HEK293 (cell line): ENCODE data around the gene KRT73.

Experiments used
- CTCF ChIA-PET: fragments of 350-600 bp; formaldehyde crosslinking; extraction: SDS; loops from one replicate; lab custom pipeline; 2021; ENCODE audit warnings: antibody characterized with exemption; lab: Yijun Ruan, JAX
- POLR2A ChIA-PET: fragments of 300-600 bp; formaldehyde crosslinking; extraction: SDS; loops from one replicate; lab custom pipeline; 2020; ENCODE audit warnings: antibody characterized with exemption, inconsistent platforms; lab: Yijun Ruan, JAX
- H3K27ac ChIP-seq: fragments of 200-500 bp; sonication (Bioruptor generic); 2 replicates; pipeline ENCODE4 v1.5.1; 2014; ENCODE audit warnings: low read depth, low read length, control low read depth, inconsistent platforms; ENCODE audit errors: extremely low read depth
- H3K36me3 ChIP-seq, 2 experiments: fragments of 200-500 bp in 1 of 2; sonication (Bioruptor generic) in 1 of 2; 1 replicate in 1 of 2; 2 replicates in 1 of 2; pipeline ENCODE4 v1.5.1; 2014 to 2017; ENCODE audit warnings: inconsistent platforms in 2 of 2, low read length in 2 of 2; ENCODE audit not compliant: control insufficient read depth in 2 of 2, insufficient read depth in 1 of 2
- H3K4me1 ChIP-seq: fragments of 200-500 bp; sonication (Bioruptor generic); 2 replicates; pipeline ENCODE4 v1.5.1; 2014; ENCODE audit warnings: mild to moderate bottlenecking, low read length, inconsistent platforms; ENCODE audit not compliant: control insufficient read depth, insufficient read depth
- H3K4me3 ChIP-seq: 2 replicates; pipeline ENCODE4 v1.5.1; 2011; ENCODE audit warnings: low read depth, mild to moderate bottlenecking, control low read depth, low read length, moderate library complexity
- H3K9me3 ChIP-seq: fragments of 200-500 bp; sonication (Bioruptor generic); 2 replicates; pipeline ENCODE4 v1.5.1; 2014; ENCODE audit warnings: low read depth, low read length, inconsistent platforms; ENCODE audit not compliant: control insufficient read depth, insufficient read depth
- PATZ1 ChIP-seq: fragments of 450-650 bp; formaldehyde crosslinking; IDR thresholded peaks from 2 replicates; pipeline ENCODE4 v1.5.1; 2016; ENCODE audit warnings: missing biosample characterization, missing genetic modification characterization
- RBAK ChIP-seq: fragments of 450-650 bp; formaldehyde crosslinking; IDR thresholded peaks from 2 replicates; pipeline ENCODE4 v1.5.1; 2016; ENCODE audit warnings: missing biosample characterization, missing genetic modification characterization
- SCRT2 ChIP-seq: fragments of 450-650 bp; formaldehyde crosslinking; IDR thresholded peaks from 2 replicates; pipeline ENCODE4 v1.5.1; 2016; ENCODE audit warnings: missing biosample characterization, missing genetic modification characterization
- ZBTB1 ChIP-seq: fragments of 450-650 bp; formaldehyde crosslinking; IDR thresholded peaks from 2 replicates; pipeline ENCODE4 v1.5.1; 2016; ENCODE audit warnings: missing biosample characterization, missing genetic modification characterization
- ZBTB20 ChIP-seq: fragments of 450-650 bp; formaldehyde crosslinking; IDR thresholded peaks from 2 replicates; pipeline ENCODE4 v1.5.1; 2016; ENCODE audit warnings: missing biosample characterization, missing genetic modification characterization
- ZBTB6 ChIP-seq: fragments of 450-650 bp; formaldehyde crosslinking; IDR thresholded peaks from 2 replicates; pipeline ENCODE4 v1.5.1; 2017; ENCODE audit warnings: missing biosample characterization, missing genetic modification characterization
- ZNF132 ChIP-seq: fragments of 450-650 bp; formaldehyde crosslinking; IDR thresholded peaks from 2 replicates; pipeline ENCODE4 v1.5.1; 2017; ENCODE audit warnings: missing biosample characterization, missing genetic modification characterization, borderline replicate concordance
- ZNF174 ChIP-seq: fragments of 450-650 bp; formaldehyde crosslinking; IDR thresholded peaks from 2 replicates; pipeline ENCODE4 v1.5.0; 2017; ENCODE audit warnings: missing biosample characterization, mild to moderate bottlenecking, missing genetic modification characterization
- ZNF366 ChIP-seq: fragments of 450-650 bp; formaldehyde crosslinking; conservative IDR thresholded peaks from 2 replicates; pipeline ENCODE4 v1.5.1; 2016; ENCODE audit warnings: missing biosample characterization, missing genetic modification characterization
- ZNF423 ChIP-seq: fragments of 450-650 bp; formaldehyde crosslinking; IDR thresholded peaks from 2 replicates; pipeline ENCODE4 v1.5.1; 2016; ENCODE audit warnings: missing biosample characterization, missing genetic modification characterization
- ZNF558 ChIP-seq: fragments of 450-650 bp; formaldehyde crosslinking; IDR thresholded peaks from 2 replicates; pipeline ENCODE4 v1.5.1; 2016; ENCODE audit warnings: missing biosample characterization, missing genetic modification characterization
- ZNF560 ChIP-seq: fragments of 450-650 bp; formaldehyde crosslinking; IDR thresholded peaks from 2 replicates; pipeline ENCODE4 v1.5.1; 2017; ENCODE audit warnings: missing biosample characterization, missing genetic modification characterization, borderline replicate concordance
- ZNF561 ChIP-seq: fragments of 450-650 bp; IDR thresholded peaks from 2 replicates; pipeline ENCODE4 v1.5.1; 2018; ENCODE audit warnings: missing biosample characterization, missing genetic modification characterization, borderline replicate concordance
- ZNF596 ChIP-seq: fragments of 450-650 bp; IDR thresholded peaks from 2 replicates; pipeline ENCODE4 v1.5.0; 2018; ENCODE audit warnings: missing biosample characterization, mild to moderate bottlenecking, missing genetic modification characterization, moderate library complexity
- ZNF645 ChIP-seq: fragments of 450-650 bp; formaldehyde crosslinking; IDR thresholded peaks from 2 replicates; pipeline ENCODE4; 2016; ENCODE audit warnings: missing biosample characterization, missing genetic modification characterization
- TF ChIP-seq, protein P1 (sequence below): fragments of 450-650 bp; formaldehyde crosslinking; IDR thresholded peaks from 2 replicates; pipeline ENCODE4 v1.5.1; 2016; ENCODE audit warnings: missing biosample characterization, missing genetic modification characterization, borderline replicate concordance
- TF ChIP-seq, protein P2 (sequence below): fragments of 450-650 bp; formaldehyde crosslinking; IDR thresholded peaks from 2 replicates; pipeline ENCODE4 v1.5.1; 2016; ENCODE audit warnings: missing biosample characterization, missing genetic modification characterization
- TF ChIP-seq, protein P3 (sequence below): fragments of 450-650 bp; formaldehyde crosslinking; IDR thresholded peaks from 2 replicates; pipeline ENCODE4 v1.5.0; 2017; ENCODE audit warnings: missing biosample characterization, missing genetic modification characterization, borderline replicate concordance

Gene KRT73

DNA sequence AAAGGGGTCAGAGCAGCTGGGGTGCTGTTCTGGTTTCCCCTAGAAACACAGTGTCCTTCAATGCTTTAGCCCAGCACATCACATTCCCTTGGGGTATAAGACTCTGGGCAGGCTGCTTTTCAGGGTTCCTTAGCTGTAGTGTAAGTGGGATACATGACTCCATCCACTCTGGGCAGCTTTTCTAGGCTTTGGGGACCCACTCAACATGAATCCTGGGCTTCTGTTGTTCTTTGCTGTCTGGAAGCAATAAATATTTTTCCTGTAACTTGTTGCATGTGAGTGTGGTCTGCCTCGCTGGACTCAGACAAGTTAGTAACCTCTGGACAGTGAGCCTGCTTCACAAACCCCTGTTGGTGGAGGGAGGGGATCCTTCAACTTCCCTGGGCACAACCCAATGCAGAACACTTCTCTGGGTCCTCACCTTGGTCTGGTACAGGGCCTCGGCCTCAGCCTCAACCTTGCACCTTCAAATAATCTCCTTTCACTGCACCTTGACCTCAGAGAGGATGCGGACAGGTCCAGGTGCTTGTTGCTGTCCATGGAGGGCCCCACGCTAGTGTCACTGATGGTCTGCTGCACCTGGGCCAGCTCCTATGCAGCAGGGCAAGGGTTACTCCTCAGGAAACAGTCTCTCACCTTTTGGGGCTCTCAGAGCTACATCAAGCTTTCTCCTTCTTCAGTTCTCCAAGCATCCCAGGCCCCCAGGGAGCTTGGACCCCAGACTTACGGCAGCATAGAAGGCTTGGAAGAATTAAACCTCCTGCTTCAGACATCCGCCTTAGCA, 13.5 kb upstream of the KRT73 start (continued):
- TF ChIP-seq, protein P1, sequence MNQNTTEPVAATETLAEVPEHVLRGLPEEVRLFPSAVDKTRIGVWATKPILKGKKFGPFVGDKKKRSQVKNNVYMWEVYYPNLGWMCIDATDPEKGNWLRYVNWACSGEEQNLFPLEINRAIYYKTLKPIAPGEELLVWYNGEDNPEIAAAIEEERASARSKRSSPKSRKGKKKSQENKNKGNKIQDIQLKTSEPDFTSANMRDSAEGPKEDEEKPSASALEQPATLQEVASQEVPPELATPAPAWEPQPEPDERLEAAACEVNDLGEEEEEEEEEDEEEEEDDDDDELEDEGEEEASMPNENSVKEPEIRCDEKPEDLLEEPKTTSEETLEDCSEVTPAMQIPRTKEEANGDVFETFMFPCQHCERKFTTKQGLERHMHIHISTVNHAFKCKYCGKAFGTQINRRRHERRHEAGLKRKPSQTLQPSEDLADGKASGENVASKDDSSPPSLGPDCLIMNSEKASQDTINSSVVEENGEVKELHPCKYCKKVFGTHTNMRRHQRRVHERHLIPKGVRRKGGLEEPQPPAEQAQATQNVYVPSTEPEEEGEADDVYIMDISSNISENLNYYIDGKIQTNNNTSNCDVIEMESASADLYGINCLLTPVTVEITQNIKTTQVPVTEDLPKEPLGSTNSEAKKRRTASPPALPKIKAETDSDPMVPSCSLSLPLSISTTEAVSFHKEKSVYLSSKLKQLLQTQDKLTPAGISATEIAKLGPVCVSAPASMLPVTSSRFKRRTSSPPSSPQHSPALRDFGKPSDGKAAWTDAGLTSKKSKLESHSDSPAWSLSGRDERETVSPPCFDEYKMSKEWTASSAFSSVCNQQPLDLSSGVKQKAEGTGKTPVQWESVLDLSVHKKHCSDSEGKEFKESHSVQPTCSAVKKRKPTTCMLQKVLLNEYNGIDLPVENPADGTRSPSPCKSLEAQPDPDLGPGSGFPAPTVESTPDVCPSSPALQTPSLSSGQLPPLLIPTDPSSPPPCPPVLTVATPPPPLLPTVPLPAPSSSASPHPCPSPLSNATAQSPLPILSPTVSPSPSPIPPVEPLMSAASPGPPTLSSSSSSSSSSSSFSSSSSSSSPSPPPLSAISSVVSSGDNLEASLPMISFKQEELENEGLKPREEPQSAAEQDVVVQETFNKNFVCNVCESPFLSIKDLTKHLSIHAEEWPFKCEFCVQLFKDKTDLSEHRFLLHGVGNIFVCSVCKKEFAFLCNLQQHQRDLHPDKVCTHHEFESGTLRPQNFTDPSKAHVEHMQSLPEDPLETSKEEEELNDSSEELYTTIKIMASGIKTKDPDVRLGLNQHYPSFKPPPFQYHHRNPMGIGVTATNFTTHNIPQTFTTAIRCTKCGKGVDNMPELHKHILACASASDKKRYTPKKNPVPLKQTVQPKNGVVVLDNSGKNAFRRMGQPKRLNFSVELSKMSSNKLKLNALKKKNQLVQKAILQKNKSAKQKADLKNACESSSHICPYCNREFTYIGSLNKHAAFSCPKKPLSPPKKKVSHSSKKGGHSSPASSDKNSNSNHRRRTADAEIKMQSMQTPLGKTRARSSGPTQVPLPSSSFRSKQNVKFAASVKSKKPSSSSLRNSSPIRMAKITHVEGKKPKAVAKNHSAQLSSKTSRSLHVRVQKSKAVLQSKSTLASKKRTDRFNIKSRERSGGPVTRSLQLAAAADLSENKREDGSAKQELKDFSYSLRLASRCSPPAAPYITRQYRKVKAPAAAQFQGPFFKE (tag by site-specific recombination): no peak
- TF ChIP-seq ZNF132: no peak
- no peak for TF ChIP-seq ZBTB6 (tag by site-specific recombination)
- TF ChIP-seq ZNF645 (tag by site-specific recombination): no peak
- TF ChIP-seq ZNF558 (tag by site-specific recombination): no peak
- TF ChIP-seq SCRT2 (tag by site-specific recombination): no peak
- no peak for TF ChIP-seq ZNF174 (tag by site-specific recombination)
- TF ChIP-seq ZNF366 (tag by site-specific recombination): no peak
- TF ChIP-seq ZBTB1 (tag by site-specific recombination): no peak
- TF ChIP-seq ZNF560: no peak
- no peak for TF ChIP-seq RBAK (tag by site-specific recombination)

DNA sequence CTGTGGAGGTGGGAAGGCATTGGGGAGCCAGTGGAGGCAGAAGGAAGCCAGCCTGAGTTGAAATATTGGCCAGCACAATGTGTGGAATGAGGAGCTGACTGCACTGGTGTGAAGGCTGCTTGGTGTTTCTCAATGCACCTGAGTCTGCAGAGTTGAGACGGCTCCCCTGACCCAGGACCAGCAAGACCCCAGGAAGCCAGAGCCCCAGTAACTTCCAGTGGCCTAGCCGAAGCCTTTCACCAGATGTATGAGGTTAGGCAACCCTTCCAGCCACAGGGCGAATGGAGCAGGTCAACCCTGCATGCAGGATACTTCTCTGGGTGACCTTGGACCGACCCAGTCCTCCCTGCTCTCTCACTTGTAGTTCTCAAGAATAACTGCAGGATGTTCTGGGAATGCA, 12.9 kb upstream of the KRT73 start:
- Histone ChIP-seq H3K4me1 (no peaks in the 10 kb centered on the region; the same call in 1 of the 2 replicates), H3K27ac (no peak overlapping the region), H3K36me3 (no peaks in the 10 kb centered on the region), H3K4me3 (no peak overlapping the region), H3K9me3 (no peaks in the 10 kb centered on the region)
- ChIA-PET CTCF (no interaction called here), POLR2A (no interaction called here)
- TF ChIP-seq ZNF596 (no peak), ZNF561 (tag by site-specific recombination) (no peak), PATZ1 (tag by site-specific recombination) (no peak), ZBTB20 (no peak), ZNF423 (tag by site-specific recombination) (no peak)
- TF ChIP-seq, protein P2, sequence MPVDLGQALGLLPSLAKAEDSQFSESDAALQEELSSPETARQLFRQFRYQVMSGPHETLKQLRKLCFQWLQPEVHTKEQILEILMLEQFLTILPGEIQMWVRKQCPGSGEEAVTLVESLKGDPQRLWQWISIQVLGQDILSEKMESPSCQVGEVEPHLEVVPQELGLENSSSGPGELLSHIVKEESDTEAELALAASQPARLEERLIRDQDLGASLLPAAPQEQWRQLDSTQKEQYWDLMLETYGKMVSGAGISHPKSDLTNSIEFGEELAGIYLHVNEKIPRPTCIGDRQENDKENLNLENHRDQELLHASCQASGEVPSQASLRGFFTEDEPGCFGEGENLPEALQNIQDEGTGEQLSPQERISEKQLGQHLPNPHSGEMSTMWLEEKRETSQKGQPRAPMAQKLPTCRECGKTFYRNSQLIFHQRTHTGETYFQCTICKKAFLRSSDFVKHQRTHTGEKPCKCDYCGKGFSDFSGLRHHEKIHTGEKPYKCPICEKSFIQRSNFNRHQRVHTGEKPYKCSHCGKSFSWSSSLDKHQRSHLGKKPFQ (tag by site-specific recombination): no peak
- TF ChIP-seq, protein P3, sequence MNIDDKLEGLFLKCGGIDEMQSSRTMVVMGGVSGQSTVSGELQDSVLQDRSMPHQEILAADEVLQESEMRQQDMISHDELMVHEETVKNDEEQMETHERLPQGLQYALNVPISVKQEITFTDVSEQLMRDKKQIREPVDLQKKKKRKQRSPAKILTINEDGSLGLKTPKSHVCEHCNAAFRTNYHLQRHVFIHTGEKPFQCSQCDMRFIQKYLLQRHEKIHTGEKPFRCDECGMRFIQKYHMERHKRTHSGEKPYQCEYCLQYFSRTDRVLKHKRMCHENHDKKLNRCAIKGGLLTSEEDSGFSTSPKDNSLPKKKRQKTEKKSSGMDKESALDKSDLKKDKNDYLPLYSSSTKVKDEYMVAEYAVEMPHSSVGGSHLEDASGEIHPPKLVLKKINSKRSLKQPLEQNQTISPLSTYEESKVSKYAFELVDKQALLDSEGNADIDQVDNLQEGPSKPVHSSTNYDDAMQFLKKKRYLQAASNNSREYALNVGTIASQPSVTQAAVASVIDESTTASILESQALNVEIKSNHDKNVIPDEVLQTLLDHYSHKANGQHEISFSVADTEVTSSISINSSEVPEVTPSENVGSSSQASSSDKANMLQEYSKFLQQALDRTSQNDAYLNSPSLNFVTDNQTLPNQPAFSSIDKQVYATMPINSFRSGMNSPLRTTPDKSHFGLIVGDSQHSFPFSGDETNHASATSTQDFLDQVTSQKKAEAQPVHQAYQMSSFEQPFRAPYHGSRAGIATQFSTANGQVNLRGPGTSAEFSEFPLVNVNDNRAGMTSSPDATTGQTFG (tag by site-specific recombination): no peak
